ENCODE data around the gene ZC3H4.

The ZC3H4 gene

DNA sequence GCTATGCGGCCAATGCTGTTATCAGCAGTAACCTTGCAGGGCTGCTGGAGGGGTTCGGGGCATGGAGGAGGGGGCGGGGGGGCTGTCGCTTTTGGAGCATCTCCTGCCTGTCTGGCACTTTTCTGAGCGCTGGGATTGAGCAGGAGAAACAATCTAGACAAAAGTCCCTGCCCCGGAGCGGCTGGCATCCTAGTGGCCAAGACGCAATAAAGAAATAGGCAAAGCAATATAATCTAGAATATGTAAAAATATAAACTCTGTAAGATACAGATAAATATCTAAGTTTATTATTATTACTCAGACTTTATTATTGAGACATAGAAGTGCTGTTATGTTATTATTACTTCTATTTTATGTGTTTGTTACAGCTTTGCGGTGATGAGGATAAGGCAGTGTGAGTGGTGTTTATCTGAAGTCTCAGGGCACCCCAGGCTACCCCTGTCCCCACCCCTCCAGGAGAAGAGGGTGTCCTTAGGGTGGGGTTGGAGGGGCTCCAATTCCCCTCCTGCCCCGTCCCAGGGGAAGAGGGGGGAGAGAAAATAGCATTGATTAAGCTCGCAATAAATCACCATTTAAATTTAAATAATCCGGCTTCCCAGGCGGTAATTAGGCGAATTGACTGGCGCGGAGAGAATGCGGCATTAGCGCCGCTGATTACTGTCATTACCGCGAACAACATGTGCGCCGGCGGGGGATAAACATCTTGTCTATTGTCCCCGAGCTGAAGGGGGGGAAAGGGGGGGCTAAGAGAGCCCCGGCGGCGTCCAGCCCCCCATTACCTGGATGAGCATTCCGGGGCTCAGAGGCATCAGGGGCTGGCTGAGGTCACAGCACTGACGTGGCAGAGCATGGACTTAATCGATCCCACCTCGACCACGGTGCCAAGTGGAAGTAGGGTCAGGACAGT, 90.8 kb downstream of the ZC3H4 start:
- DNase-seq: no peak

DNA sequence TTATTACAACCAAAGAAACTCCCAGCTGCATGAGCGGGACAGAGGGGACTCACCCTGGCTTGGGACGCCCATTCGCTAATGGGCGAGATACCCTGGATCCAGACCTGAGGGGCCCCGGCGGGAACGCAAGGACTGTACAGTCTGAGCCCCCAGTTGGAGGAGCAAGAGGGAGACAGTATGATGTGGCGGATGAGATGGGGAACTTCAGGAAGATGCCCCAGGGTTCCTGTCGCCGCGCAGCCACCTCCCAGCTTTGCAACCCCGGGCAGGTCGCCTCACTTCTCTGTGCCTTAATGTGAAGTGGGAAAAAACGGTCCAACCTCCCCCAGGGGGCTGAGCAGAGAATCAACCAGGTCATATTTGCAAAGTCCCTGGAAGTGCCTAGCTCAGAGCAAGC, 91.4 kb downstream of the ZC3H4 start:
- no peak for DNase-seq

- no peak for DNase-seq
These were observed 91.9 kb downstream of the ZC3H4 start for GRCh38 chr19:47021536-47022139.

DNA sequence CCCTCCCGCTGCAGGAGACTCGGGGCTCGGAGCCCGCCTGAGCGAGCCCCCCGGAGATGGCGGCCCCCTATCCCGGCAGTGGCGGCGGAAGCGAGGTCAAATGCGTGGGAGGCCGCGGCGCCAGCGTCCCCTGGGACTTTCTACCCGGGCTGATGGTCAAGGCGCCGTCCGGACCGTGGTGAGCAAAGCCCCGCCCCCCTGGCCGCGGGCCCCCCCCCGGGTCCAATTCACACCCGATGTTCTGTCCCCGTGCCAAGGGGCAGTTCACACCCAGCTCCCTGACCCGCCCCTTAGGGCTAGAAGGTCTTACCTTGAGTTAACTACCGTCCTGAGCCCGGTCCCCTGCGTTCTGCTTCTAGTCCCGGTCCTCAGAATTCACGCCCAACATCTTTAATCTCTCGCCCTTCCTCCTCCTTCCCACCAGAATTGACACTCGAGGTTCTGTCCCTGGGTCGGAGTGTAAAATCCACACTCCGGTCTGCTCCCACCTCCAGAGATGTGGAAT, 92.5 kb downstream of the ZC3H4 start:
- DNase-seq: peak in 1 of 56 donors; percentile 20

DNA sequence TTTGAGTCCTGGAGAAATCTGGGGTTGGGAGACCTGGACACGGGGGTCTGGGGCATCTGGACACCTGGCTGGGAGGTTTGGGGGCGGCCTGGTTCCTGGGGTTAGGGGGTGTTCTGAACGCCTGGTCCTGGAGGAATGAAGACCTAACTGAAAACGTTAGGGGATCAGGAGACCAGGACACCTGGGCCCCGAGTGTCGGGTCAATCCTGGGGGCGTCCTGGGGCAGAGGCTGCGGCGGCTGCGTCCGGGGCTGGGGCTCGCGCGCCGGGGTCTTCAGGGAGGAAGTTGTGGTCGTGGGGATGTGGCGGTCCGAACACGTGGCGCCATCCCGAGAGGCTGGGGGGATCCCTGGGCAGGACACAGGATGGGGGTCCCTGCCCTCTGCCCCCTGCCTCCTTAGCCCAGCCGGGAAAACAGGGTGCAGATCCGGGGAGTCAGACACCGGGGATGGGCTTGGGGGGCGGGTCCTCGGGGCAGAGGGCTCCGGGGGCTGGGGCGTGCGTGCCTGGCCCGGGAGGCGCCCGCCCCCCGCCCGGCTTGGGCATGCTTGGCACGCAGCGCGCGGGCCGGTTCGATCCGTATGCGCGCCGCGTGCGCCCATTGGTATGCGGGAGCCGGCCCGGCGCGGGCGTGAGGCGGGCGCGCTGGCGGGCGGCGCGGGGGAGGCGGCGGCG, 93.3 kb downstream of the ZC3H4 start:
- no peak for DNase-seq

DNA sequence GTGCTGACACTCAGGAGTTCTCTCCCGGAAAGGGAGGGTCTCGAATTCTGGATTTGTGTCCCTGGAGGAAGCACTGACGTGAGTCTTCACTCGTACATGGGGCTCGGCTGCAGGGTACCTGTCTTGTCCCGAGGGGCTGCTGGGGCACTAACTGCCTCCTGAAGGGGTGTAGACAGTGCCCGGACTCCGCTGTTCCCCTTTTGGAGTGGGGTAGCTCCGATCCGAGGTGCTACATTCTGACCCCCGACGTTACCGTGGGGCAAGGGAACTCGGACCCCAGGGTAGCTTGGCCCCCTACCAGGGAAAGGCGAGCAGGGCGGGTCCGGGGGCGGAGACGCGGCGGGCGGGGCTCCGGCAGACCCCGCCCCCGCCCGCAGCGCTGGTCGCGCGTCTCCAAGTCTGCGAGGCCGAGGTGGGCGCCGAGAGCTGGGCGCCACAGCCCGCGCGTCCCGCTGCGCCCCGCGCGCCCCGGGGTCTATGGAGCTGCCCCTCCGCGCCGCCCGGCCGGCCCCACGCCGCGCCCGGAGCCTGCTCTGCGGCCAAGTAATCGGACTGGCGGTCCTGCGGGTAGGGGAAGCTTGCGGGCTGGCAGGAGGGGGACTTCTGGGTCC, 94.0 kb downstream of the ZC3H4 start, which contains the start of gene NPAS1:
TSS of gene NPAS1 (plus strand) at position 407 of the 611 bp plus-strand sequence. CDS start 1,211 bp downstream, outside the sequence.
- DNase-seq: no peak

- DNase-seq: no peak
These were observed 94.7 kb downstream of the ZC3H4 start for GRCh38 chr19:47018923-47019322.

Measured in nucleus accumbens (tissue), 56 donors.